ENCODE data around the gene SH2D3A. TPM values are rescaled to one million over a fixed set of nuclear protein-coding genes. Genes with fewer than 3 reads are reported as not detected.
"Not testable (repeated sequence)": the region's sequence is repeated elsewhere in the genome, so short reads cannot be mapped to it uniquely, and the experiment has no call there.

Gene SH2D3A
- total RNA-seq, 1 donor from 2014 or later, result 4.8 TPM

DNA sequence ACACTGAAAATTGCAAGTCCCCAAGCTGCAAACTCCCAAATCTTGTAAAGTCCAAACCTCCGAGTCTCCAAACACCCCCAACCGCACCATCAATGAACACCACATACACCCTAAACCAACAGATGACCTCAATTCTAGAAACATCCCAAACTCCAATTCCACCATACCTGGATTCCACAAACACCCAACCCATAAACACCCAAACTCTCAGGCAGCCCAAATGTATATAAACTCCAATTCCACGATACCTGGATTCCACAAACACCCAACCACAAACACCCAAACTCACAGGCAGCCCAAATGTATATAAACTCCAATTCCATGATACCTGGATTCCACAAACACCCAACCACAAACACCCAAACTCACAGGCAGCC, 47.3 kb downstream of the SH2D3A start:
- DNase-seq, result no peak

DNA sequence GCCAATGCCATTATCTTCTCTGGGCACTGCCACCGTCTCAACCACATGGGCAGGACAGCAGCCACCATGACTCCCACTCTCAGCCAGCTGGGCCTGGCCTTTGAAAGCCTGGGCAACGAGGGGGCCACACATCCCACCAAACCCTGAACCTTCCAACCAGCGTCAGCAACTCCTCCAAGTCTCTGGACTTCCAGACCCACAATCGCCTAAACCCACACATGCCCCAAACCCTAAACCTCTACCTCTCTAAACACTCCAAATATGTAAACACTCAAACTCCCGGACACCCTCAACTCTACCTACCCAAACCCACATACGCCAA, 47.7 kb downstream of the SH2D3A start:
- no peak for DNase-seq

DNA sequence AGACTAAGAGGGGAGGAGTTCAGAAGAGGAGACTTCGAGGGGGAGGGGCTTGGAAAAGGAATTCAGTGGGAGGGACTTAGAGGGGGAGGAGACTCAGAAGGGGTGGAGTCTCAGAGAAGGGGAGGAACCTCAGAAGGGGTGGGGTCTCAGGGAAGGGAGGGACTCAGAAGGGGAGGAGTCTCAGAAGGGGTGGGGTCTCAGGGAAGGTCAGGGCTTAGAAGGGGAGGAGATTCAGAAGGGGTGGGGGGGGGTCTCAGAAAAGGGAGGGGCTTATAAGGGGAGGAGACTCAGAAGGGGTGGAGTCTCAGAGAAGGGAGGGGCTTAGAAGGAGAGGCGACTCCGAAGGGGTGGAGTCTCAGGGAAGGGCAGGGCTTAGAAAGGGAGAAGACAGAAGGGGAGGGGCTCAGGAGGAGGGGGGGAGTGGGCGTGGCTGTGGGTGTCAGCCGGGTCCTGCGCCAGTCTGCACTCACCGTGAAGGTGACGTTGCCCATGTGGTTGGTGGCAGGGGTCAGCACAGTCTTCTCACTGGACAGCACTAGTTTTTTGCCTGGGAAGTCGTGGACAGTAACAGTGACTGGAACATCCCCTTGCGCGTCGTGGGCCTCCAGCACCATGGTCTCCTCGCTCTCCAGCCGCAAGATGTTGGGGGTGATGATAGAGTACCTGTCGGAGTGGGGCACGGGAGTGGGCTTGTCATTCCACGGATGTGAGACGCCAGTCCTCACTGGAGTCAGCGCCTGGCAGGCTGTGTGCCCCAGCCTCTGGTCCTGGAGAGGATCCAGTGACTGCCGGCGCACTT, 48.3 kb downstream of the SH2D3A start:
- no peak for DNase-seq

DNA sequence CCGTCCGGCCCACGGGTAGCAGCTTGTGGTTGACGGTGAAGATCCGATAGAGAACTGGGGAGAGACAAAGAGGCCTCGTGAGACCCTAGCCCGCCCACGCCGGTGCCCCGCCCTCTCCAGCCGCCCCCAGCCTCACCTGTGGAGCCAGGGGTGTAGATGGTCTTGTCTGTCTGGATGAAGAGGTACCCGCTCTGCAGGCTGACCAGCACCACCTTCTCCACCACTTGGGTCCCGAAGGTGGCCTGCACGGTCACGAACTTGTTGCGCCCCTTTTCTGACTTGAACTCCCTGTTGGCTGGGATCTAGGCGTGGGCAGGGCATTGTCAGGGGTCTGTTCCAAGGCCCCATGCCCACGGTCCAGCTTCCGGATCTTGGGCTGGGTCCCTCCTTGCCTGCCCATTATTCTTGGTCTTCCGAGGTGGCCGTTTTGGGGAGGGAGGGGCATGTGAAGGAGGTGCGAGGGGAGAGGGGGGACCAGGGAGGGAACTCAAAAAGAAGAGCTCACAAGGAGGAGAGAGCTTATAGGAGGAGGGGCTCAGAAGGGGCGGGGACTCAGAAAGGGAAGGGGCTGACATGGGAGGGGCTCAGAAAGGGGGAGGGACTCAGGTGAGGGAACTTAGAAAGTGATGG, 49.0 kb downstream of the SH2D3A start:
- DNase-seq, result no peak

DNA sequence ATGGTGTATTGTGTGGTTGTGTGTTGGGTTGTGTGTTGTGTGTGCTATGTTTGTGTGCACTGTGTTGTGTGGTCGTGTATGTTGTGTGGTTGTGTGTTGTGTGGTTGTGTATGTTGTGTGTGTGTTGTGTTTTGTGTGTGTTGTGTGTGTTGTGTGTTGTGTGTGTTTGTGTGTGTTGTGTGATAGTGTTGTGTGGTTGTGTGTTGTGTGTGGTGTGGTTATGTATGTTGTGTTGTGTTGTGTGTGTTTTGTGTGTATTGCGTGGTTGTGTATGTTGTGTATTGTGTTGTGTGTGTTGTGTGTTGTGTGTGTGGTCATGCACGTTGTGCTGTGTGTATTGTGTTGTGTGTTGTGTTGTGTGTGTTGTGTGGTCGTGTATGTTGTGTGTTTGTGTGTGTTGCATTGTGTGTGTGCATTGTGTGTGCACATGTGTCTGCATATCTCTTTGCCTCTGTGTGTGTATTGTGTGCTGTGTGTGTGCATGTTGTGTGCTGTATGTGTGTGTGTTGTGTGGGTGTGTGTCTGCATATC, 49.7 kb downstream of the SH2D3A start:
- DNase-seq, result no peak

DNA sequence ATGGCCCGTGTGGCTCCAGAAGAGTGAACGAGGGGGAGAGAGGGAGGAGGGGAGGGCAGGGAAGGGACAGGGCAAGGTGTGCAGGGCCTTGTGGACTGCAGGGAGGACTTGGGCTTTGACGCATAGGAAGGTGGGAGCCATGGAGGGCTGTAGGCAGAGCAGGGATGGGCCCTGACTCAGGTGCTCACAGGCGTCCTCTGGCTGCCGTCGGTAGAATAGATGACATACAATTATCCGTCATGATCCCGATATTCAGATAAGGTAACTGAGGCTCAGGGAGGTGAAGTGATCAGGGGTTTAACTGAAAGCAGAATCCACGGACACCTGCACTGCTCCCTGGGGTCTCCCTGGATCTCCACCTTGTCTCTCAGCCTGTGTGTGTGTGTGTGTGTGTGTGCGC, 50.2 kb downstream of the SH2D3A start:
- no peak for DNase-seq

DNA sequence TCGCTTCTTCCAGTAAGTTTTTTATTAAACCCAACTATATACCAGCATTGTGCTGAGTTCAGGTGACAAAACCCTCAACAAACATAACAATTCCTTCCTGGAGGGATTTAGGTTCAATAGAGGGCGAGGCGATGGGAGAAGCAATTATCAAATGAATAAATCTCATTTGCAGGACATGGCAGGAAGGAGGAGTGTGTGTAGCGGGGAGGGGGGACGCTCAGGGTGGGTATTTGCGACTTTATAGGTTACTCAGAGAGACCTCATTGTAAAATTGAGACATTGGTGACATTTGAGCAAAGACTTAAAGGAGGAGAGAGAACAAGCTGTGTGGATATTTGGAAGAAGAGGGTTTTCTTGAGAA, 50.6 kb downstream of the SH2D3A start:
- no peak for DNase-seq

DNA sequence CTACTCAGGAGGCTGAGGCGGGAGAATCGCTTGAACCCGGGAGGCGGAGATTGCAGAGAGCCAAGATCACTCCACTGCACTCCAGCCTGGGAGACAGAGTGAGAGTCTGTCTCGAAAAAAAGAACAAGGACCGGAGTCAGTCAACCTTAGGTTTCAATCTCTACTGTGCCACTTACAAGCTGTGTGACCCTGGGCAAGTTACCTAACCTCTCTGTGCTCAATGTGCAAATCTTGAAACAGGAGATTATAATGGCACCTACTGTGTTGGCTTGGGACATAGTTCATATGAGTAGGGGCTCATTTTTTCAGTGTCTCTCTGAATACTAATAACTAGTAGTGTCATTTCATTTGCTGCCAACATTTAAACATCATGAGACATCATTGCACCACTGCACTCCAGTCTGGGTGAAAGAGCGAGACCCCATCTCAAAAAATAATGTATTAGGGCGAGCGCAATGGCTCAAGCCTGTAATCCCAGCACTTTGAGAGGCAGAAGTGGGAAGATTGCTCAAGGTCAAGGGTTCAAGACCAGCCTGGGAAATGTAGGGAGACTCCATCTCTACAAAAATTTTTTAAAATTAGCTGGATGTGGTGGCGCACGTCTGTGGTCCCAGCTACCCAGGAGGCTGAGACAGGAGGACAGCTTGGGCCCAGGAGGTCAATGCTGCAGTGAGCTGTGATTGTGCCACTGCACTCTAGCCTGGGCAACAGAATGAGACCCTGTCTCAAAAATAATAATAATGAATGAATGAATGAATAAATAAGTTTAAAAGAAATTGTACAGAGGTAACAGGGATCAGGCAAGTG, 52.3 kb downstream of the SH2D3A start:
- DNase-seq, result no peak

DNA sequence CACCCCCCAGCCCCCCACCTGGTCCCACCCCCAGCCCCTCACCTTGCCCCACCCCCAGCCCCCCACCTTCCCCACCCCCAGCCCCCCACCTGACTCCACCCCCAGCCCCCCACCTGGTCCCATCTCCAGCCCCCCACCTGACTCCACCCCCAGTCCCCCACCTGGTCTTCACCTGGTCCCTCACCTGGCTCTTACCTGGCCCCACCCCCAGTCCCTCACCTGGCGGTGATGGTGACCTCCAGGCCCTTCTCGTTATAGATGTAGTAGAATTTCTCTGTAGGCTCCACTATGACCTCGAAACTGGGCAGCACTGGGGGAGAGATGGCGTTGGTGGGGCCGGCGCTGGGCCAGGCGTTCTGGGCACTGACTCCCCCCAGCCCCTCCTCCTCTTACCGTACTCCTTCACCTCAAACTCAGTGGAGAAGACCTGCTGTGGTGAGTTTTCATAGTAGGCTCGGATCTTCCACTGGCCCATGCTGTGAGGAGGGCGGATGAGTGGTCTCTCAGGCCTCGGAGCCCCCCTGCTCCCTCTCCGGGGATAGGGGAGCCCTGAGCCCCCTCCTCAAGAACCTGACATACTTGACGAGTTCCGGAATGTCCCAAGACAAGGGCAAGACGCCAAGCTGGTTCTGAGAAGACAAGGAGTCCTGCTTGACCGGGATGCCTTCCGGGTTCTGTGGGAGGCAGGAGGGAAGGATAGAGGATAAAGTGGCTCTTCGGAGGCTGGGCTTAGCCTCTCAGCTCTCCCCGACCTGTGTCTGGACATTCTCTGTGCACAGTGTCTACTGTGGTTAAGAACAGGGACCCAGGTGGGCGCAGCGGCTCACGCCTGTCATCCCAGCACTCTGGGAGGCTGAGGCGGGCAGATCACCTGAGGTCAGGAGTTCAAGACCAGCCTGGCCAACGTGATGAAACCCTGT, 53.2 kb downstream of the SH2D3A start:
- no peak for DNase-seq

DNA sequence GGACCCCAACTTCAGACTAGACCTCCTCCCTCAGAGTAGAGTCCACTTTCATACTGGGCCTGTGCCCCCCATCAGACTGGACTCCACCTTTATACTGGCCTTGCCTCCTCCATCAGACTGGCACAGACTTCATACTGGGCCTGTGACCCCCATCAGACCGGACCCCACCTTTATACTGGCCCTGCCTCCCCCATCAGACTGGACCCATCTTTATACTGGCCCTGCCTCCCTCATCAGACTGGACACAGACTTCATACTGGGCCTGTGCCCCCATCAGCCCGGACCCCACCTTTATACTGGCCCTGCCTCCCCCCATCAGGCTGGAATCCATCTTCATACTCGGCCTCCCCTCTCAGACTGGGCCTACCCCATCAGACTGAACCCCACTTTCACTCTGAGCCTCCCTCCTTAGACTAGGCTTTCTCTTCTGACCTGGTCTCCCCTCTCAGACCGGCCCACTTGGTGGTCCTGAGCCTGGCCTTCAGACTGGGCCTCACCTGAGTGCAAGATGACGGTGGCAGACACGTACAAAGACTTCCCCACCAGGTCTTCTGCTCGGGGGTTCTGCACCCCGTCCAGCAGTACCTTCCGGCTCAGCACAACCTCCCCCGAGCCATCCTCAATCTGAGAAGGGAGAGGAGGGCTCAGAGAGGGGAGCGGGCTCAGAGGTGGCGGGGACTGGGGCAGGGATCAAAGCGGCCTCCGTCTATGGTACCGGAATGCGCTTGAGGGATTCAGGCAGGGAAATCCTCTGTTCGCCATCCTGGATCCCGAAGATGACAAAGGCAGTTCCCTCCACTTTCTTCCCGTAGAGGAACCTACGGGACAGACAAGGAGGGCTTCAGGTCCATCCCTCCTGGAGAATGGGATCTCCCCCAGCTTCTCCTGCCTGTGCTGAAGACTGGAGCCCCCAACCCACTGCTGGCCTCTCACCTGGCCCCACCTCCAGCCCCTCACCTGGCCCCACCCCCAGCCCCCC, 54.3 kb downstream of the SH2D3A start:
- no peak for DNase-seq

DNA sequence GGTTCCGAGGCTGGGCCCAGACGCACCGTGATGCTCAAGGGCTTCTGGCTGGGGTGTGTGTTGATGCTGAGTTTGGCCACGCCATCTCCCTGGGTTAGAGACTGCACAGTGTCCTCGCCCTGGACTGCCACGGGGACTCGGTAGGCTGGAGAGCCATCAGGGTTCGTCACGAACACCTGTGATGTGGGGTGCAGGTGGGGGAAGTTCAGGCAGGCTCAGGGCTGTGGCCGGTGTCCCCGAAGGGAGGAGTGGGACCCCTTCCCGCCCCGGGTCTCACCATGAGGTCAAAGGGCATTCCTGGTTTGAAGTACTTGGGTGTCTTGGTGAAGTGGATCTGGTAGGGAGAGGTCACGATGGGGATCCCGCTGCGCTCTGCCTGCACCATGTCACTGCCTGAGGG, 55.0 kb downstream of the SH2D3A start:
- DNase-seq, result no peak

DNA sequence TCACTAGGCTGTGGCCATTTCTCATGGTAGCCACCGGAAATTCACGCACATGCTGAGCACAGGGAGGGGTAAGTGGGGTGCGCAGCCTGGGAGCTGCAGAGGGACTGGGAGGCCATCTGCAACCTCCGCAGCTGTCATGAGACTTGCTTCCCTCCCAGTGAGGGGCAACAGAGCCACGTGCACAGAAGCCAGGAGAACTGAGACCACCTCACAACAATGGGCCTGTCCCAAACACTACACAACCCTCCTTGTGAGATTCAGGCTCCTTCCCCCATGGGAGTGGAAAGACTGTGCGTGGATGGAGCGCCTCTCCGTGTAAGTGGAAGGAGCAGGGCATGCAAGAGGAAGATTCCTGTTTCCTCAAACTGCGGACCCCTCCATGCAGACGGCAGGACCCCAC, 55.6 kb downstream of the SH2D3A start:
- DNase-seq, result no peak

DNA sequence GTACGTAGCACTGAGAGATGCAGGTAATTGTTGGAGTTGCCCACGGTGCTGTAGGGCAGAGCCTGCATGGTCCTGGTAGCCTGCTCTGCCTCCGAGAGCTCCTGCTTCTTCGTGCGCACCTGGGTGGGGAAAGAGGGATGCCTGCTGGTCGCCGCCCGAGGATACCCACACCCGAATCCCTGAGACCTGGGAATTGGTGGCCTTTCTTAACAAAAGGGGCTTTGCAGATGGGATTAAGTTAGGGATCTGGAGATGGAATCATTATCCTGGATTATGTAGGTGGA, 56.2 kb downstream of the SH2D3A start:
- DNase-seq, result no peak

DNA sequence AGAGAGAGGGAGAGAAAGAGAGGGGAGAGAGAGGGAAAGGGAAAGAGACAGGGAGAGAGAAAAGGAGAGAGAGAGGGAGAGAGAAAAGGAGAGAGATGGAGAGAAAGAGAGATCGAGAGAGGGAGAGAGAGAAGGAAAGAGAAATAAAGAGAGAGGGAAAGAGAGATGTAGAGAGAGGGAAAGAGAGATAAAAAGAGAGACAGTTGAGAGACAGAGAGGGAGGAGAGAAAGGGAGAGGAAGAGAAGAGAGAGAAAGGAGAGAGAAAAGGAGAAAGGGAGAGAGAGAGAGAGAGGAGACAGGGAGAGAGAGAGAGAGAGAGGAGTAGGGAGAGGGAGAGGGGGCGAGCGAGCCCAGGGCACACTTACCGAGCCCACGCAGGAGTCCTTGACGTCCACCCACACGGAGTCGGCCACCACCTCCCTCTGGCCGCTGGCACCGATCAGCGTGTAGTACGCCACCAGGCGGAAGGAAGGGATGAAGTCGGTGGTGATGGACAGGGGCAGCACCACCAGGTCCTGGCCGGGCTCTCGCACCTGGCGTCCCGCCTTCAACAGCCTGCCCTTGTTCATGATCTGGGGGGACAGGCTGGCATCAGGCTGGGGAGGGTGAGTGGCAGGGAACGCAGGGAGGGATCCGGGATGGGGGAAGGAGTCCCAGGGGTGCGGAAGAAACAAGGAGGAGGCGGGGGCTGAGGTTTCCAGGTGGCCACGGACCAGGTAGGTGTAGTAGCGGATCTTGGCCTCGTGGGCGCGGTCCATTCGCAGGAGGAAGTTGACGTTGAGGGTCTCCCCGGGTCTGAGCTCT, 56.8 kb downstream of the SH2D3A start:
- DNase-seq, result no peak

DNA sequence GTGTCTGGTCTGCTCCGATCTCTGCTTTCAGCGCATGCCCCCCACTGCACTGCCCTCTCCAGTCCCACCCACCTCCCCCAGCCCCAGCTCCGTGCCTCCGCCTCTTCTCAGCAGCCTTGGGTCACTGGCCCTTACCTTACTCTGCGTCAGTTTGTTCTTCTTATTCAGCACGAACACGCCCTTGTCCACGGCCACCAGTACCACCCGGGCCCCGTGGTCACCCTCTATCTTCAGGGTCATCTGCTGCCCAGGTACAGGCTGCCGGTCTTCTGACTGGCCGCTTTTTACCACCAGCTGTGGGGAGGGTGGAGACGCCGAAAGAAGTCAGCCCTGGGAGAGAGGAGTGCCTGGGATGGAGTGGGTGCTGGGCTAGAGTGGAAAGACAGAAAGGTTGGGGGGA, 57.7 kb downstream of the SH2D3A start:
- DNase-seq, result no peak

DNA sequence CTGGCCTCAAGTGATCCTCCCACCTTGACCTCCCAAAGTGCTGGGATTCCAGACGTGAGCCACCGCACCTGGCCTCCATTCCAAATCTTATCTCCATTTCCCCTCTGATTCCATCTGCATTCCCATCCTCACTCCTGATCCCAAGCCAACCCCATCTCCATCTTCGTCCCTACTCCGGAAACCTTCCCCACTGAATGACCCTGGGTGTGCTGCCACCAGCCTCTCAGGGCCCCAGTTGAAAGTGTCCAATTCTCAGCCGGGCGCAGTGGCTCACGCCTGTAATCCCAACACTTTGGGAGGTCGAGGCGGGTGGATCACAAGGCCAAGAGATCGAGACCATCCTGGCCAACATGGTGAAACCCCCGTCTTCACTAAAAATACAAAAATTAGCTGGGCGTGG, 58.3 kb downstream of the SH2D3A start:
- DNase-seq, result not testable (repeated sequence)

DNA sequence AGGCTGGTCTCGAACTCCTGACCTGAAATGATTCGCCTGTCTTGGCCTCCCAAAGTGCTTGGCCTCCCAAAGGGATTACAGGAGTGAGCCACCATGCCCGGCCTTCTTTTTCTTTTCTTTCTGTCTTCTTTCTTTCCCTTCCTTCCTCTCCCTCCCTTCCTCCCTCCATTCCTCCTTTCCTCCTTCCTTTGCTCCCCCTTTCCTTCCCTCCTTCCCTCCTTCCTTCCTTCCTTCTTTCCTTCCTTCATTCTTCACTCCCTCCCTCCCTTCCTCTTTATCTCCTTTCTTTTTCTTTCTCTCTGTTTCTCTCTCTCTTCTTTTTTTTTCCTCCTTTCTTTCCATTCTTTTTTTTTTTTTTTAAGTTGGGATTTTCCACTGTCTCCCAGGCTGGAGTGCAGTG, 58.9 kb downstream of the SH2D3A start:
- no peak for DNase-seq

DNA sequence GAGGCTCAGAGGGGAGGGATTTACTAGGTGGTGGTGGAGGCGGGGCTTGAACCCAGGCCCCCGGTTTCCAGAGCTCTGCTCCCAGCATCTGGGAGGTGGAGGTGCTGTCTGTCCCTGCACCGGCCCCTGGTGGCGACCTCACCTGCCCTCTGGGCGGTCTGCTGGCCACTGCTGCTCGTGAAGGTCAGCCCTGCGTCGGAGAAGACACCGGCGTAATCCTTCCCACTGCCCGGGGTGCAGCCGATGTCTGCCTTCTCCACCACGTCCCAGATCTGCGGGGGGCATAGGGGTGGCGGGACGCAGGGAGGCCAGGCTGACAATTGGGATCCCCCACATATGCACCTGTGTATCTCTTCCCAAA, 59.6 kb downstream of the SH2D3A start:
- no peak for DNase-seq

DNA sequence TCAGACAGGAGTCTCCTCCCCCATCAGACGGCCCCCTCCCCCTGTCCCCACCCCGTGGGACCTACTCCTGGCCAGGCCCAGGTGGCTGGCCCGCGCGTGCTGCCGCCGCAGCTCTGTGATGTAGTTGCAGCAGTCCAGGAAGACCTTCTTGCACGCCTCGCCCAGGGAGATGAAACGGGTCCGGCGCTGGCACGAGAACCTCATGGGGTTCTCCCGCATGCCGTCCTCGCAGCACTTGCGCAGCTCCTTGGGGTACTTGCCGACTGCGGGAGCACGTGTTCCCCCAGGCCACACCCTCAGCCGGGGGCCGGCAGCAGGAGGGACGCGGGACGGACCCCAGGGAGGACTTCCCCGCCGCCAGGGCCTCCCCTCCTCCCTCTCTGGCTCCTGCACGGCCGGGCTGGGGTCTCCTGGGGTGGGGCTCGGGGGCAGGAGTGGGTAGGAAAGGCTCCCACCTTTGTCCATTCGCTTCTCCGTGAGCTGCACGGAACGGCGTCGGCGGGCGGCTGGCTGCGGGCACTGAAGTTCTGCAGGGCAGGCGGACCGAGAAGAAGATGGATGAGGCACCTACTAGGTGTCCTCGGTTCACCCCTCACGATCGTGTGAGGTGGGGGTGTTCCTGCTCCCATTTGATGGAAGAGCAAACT, 60.1 kb downstream of the SH2D3A start:
- no peak for DNase-seq

DNA sequence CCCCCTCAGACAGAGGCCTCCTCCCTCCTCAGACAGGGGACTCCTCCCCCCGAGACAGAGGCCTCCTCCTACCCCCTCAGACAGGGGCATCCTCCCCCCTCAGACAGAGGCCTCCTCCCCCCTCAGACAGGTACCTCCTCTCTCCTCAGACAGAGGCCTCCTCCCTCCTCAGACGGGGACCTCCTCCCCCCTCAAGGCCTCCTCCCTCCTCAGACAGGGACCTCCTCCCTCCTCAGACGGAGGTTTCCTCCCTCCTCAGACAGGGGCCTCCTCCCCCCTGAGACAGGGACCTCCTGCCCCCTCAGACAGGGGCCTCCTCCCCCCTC, 60.6 kb downstream of the SH2D3A start:
- DNase-seq, result no peak

All from tongue (tissue), 2 donors.